GM18505 (cell line): ENCODE measurements around the gene AHCYL1.
"Not testable (repeated sequence)": the region's sequence is repeated elsewhere in the genome, so short reads cannot be mapped to it uniquely, and the experiment has no call there.

Source experiments
- ATAC-seq: cut with Tn5 transposase; IDR thresholded peaks from one replicate; pipeline ENCODE4 v1.9.1; 2021; ENCODE audit not compliant: unreplicated experiment
- POLR2A ChIP-seq: IDR thresholded peaks from 4 replicates; pipeline ENCODE4 v1.6.1; 2011; ENCODE audit warnings: borderline replicate concordance; ENCODE audit not compliant: insufficient read depth, insufficient read length; ENCODE audit errors: extremely low read depth

AHCYL1 gene

DNA sequence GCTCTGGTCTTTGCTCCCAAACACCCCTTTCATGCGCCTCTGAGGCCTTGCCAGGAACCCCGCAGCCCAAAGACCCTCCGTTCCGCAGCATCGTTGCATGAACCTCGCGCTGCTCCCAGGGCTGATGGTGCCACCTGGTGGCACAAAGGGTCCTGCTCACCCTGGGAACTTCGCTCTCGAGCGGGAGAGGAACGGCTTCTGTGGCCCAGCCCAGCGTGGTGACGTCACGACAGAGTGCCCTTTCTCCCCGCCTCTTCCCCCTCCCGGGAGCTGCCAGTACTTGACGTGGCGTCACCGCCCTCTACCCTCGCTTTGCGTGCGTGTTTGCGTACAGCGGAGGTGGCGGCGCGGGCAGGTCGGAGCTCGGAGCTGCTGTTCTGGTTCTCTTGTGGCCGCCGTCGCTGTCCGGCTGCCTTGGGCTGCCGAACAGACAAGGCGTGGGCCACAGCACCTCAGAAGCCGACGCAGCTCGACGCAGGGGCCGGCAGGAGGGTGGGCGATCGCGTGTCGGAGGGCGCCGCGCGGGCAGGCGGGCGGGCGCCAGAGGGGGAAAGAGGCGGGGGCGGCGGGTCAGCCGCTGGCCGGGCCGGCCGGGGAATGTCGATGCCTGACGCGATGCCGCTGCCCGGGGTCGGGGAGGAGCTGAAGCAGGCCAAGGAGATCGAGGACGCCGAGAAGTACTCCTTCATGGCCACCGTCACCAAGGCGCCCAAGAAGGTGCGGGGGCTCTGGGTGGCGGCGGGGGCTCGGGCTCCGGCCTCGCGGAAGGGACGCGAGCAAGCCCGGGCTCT is at the start of gene AHCYL1:
AHCYL1 (plus strand) TSS at position 310 of the 791 bp plus-strand sequence; CDS start at position 598, 288 bp downstream.
- peak; percentile 88 for TF ChIP-seq POLR2A
- ATAC-seq: peak; percentile 96

DNA sequence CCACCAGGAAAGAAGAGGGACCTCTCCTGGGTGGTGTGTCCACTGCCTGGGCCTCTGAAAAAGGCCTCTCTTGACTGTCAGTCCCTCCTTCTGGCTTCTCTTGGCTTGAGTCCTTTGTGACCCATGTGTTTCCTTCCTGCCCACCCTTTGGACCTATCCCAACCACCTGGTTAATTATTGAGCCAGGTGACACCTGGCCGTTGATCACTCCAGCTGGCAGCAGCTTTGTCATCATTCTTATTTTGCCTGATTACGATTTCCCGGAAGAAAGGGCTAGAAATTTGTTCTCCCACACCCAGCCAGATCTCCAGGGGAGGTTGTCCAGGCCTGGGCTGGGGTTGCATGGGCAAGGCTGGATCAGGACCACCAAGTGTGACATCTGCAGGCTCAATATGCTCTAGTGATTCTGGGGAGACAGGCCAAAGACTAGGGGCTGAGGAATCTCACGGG is 49.1 kb upstream of the AHCYL1 start:
- no peak for TF ChIP-seq POLR2A
- no peak for ATAC-seq

DNA sequence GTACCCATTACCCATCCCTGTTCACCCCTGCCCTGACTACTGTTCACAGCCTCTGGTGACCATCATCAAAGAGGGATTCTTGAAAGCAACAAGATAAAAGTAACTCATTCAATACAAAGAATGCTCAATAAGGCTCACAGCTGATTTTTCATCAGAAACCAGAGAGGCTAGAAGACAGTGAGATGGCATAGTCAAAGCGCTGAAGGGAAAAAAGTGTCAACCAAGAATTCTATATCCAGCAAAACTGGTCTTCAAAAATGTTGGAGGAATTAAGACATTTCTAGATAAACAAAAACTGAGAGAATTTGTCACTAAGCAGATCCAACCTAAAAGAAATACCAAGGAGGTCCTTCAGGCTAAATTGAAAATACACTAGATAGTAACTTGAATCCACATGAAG is 46.8 kb upstream of the AHCYL1 start:
- no peak for ATAC-seq
- TF ChIP-seq POLR2A: no peak

DNA sequence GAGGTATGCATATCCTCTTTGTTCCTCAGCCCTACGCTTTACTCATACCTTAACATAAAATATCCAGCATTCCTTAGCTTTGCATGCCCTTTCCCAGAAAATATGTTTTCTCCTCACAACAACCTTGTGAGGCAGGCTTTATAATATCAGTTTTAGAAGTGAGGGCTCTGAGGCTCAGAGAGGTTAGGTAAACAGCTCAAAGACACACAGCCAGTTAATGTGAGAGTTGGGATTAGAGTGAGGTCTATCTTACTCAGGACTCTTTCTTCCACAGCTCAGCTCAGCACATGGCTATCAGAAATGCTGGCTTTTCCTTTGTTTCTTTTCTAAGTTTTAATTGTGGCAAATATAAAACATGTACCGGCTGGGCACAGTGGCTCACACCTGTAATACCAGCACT is 46.0 kb upstream of the AHCYL1 start:
- ATAC-seq: no peak
- no peak for TF ChIP-seq POLR2A

DNA sequence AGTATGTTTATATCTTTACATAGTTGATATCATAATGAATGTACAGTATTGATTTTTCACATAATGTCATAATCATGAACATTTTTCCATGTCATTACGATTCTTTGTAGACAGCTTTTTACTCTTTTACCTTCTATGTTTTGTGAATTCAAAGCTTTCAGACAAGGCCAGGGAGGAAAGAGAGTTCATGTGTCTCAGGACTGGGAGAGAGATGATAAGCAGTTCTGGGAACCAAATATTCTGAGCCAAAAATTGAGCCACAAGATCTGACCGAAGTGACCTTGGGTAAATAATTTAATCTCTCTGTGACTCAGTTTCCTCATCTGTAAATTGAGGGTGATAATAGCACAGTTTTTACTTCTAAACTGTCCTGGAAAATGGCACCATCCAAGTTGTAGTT is 42.1 kb upstream of the AHCYL1 start:
- TF ChIP-seq POLR2A: no peak
- ATAC-seq: no peak

DNA sequence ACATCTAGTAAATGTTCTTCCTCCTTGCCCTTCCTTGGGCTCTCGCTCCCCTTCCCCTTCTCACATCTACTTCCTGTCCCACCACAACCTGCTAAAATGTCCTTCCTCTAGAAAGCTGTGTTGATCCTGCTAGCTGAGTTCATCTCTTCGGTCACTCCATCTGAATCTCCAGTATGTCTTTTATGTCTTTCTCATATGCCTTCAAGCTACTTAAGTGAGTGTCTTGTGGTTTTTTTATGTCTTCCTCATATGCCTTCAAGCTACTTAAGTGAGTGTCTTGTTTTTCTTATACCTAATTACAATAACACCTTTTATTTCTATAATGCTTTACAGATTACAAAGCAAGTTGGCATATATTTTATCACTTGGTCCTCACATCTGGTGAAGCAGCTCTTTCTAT is 40.0 kb upstream of the AHCYL1 start:
- no peak for ATAC-seq
- no peak for TF ChIP-seq POLR2A

DNA sequence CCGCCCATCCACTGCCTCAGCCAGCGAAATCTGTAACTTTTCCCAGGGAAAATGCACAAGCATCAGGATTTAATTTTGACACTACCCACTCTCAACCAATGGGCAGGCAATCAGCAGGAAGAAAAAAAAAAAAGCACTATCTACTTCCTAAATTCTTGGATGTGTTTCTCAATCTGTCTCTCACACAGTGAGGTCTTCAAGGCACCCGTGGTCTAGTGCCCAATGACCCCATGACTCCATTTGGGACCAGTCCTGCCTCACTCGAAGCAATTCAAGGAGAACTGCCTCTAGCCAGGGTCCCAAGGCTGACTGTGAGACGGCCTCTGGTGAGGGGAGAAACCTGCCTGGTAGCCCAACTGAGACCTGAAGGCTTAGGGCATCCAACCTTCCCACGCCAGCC is 38.1 kb upstream of the AHCYL1 start:
- TF ChIP-seq POLR2A: no peak
- no peak for ATAC-seq

DNA sequence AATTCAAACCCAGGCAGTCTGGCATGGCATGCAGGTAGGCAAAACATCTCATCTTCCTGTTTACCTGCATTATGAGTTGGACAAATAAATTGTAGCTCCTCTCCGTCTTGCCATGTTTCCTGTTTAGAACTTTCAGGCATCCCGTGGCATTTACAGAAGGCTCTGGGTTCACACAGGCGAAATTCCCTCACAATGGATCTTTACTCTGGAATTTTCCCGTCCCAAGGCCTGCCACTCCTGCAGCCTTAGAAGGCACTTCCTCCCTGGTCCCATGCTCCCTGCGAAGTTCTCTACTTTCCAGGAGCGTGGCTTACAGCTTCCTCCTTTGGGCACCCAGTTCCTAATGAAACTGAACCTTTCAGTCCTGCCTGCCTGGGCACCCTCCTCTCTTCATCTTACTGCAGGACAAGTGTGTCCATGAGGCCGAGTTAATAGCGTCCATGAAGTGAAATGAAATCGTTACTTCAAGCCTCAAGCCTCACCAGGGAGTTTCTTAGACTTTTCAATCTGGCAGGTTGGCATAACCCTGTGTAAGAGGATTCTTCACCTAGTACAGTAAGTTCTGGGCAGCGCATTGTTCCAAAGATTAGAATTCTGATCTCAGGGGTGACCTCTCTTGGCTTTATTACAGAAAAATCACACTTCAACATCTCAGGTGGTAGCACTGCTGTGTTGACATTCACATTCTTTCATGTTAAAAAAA is 36.8 kb upstream of the AHCYL1 start:
- ATAC-seq: no peak
- TF ChIP-seq POLR2A: no peak

DNA sequence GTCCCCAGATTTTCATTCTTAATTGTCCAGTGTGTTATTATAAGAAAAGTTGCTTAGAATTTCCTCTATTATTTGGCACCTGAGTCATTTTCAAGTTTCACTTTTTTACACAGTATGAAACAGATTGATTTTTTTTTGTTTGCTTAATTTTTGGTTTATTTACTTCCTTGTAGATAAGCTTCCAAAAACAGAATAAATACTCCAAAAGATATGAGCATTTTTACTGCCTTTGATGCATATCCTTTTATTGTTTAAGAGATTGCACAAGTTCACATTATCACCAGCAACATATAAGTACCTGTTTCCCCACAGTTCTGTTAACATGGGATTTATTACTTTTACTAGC is 36.3 kb upstream of the AHCYL1 start:
- no peak for ATAC-seq
- TF ChIP-seq POLR2A: no peak

DNA sequence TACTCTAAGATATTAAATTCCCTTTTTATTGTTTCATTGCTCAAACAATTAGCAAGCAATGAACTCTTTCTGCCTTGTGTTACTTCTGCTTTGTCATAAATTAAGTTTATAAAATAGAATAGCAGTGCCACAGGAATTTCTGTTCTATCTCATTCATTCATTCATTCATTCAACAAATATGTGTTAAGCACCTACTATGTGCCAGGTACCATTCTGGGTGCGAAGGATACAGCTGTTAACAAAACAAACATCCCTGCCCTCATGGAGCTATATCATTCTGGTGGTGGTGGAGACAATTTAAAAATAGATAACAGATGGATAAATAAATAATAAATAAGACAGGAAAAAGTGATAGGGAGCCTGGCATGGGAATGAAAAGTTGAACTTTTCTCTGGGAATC is 34.5 kb upstream of the AHCYL1 start:
- ATAC-seq: no peak
- TF ChIP-seq POLR2A: no peak

DNA sequence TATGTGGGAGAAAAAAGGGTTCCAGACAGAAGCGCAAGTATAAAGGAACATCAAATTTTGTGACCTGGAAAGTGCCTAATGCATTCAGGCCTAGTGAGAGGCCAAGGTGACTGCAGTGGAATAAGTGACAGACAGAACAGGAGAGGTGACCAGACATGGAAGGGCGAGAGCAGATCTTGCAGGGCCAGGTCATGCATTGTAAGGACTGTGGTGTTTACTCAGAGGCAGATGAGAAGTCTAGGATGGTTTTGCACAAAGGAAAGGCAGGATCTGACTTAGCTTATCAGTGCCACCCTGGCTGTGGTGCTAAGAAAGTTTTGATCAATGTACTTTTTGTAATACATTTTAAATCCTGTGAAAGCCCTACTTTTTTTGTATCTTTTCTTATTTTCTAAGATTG is 34.1 kb upstream of the AHCYL1 start:
- no peak for ATAC-seq
- TF ChIP-seq POLR2A: no peak

DNA sequence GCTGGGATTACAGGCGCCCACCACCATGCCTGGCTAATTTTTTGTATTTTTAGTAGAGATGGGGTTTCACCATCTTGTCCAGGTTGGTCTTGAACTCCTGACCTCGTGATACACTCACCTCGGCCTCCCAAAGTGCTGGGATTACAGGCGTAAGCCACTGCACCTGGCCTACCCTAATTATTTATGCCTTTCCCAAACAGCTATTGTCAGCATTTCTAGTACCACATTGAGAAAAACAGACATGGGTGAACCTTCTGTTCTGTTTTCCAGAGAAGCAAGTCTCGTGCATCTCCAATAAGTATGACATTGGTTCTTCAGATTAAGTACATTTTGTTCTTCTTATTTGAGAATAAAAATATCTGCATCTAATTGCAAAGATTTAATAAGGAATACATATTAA is 33.1 kb upstream of the AHCYL1 start:
- not testable (repeated sequence) for ATAC-seq

DNA sequence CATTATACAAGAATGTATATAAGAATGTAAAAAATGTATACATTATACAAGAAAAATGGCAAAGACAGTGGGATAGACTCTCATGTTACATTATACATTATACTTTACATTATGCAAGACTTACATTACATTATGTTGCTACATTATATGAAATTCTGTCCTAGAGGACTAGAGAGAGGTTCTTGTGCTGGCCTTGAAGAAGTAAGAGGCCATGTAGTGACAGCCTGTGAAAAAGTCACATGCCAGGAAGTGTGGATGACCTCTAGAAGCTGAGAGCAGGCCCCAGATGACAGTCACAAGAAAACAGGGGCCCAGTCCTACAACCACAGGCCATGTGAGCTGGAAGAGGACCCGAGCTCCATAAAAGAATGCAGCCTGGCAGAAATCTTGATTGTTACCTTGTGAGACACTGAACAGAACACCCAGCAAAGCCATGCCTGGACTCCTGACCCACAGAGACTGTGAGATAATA is 30.5 kb upstream of the AHCYL1 start:
- ATAC-seq: no peak
- no peak for TF ChIP-seq POLR2A

DNA sequence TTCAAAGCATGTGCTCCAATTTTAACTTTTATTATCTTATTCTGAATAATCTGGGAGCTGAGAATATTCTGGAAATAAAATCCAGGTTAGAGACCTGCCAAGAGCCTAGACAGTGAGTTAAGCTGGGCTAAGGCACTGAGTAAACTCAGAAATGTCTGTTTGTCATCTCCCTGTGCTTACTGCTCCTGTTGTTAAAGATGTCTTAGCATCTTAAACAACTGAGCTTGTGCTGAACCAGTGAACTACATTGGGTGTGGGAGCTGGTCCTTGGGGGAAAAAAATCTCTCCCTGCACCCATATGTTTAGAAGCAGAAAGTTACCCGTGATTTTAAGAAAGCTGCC is 25.0 kb upstream of the AHCYL1 start:
- TF ChIP-seq POLR2A: no peak
- ATAC-seq: no peak
